PC-9 (cell line): ENCODE results near the gene TGFBR3L.

Experiments used
- CTCF ChIP-seq: fragments of 200-600 bp; sonication (generic); conservative IDR thresholded peaks from 2 replicates; pipeline ENCODE4 v1.6.1; 2017; ENCODE audit warnings: mixed run types, antibody characterized with exemption, mild to moderate bottlenecking, moderate library complexity
- EZH2 ChIP-seq: fragments of 200-600 bp; sonication (generic); IDR thresholded peaks from 2 replicates; pipeline ENCODE4 v1.8.0; 2017; ENCODE audit warnings: antibody characterized with exemption, low read depth

- TF ChIP-seq CTCF = no peak
- no peak for TF ChIP-seq EZH2
These were observed 14.2 kb upstream of the TGFBR3L start for GRCh38 chr19:7900401-7900870.
